Erythroblast (primary cell): ENCODE measurements around the gene FAIM.

Experiments used
- GATA1 ChIP-seq: IDR thresholded peaks from 2 replicates; pipeline ENCODE4 v1.6.1; 2011; ENCODE audit warnings: low read depth, mild to moderate bottlenecking, control low read depth, low read length, moderate library complexity
- POLR2A ChIP-seq: IDR thresholded peaks from 2 replicates; pipeline ENCODE4 v1.6.1; 2011; ENCODE audit warnings: mild to moderate bottlenecking, low read length

DNA sequence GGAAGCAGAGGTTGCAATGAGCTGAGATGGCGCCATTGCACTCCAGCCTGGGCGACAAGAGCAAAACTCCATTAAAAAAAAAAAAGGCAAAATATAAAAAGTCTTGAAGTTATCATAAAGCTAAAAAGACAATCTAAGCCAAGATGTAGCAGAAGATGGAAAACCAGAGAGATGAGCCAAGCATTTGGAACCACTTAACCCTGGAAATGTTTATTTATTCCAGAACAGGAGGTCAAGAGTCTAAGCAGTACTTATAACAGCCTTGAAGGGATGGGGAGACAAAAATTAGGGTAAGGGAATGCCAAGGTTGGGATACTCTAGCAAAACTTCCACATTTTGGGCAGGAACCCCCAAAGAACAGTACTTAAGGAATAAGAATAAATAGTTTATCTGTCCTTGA is 30.1 kb downstream of the FAIM start:
- TF ChIP-seq POLR2A (no peak), GATA1 (no peak)
